NCI-H146 (cell line): ENCODE measurements around the gene ZNF831.

Source experiments
- DNase-seq: peaks from one replicate; lab custom pipeline; 2025; lab: John Stamatoyannopoulos, UW

ZNF831 gene

GRCh38 chr20:59141818-59142581, 21.6 kb upstream of the ZNF831 start:
- no peak for DNase-seq

- DNase-seq = no peak
Observed at GRCh38 chr20:59143326-59143725, 20.3 kb upstream of the ZNF831 start.

- no peak for DNase-seq
Observed at GRCh38 chr20:59144179-59144830, 19.3 kb upstream of the ZNF831 start.

- no peak for DNase-seq
Observed at GRCh38 chr20:59144831-59145196, 18.8 kb upstream of the ZNF831 start.

- no peak for DNase-seq
Observed at GRCh38 chr20:59145247-59145923, 18.2 kb upstream of the ZNF831 start.

- DNase-seq = no peak
Observed at GRCh38 chr20:59145924-59146779, 17.5 kb upstream of the ZNF831 start.

- DNase-seq = no peak
Observed at GRCh38 chr20:59146780-59147565, 16.6 kb upstream of the ZNF831 start.

- DNase-seq = no peak
Observed at GRCh38 chr20:59147586-59147985, 16.0 kb upstream of the ZNF831 start.

- no peak for DNase-seq
Observed at GRCh38 chr20:59148701-59149493, 14.7 kb upstream of the ZNF831 start.

- DNase-seq = no peak
Observed at GRCh38 chr20:59149678-59150504, 13.7 kb upstream of the ZNF831 start.

- no peak for DNase-seq
Observed at GRCh38 chr20:59150821-59151251, 12.8 kb upstream of the ZNF831 start.

- no peak for DNase-seq
Observed at GRCh38 chr20:59151391-59151790, 12.2 kb upstream of the ZNF831 start.

- no peak for DNase-seq
Observed at GRCh38 chr20:59151820-59152219, 11.8 kb upstream of the ZNF831 start.

GRCh38 chr20:59152559-59153354, 10.9 kb upstream of the ZNF831 start:
- DNase-seq = no peak

GRCh38 chr20:59153355-59153681, 10.3 kb upstream of the ZNF831 start:
- no peak for DNase-seq

- no peak for DNase-seq
Observed at GRCh38 chr20:59153832-59154231, 9.8 kb upstream of the ZNF831 start.

- no peak for DNase-seq
Observed at GRCh38 chr20:59154317-59155013, 9.2 kb upstream of the ZNF831 start.

GRCh38 chr20:59157064-59157463, 6.6 kb upstream of the ZNF831 start:
- DNase-seq = no peak
